Measurements from ENCODE around the gene PDZD2. TPM values are rescaled to one million over a fixed set of nuclear protein-coding genes. Genes with fewer than 3 reads are reported as not detected.
A peak's percentile ranks its signal among the peaks of the same experiment; 100 is the strongest.

Gene PDZD2
- total RNA-seq, 1 donor from 2014 or later, result 21.5 TPM

GRCh38 chr5:31995006-31995405 lies 356.1 kb downstream of the PDZD2 start:
- DNase-seq (ENCODE audit: low spot score in 2 of 2, unreplicated experiment in 2 of 2), result no peak
- H3K9me3 Mint-ChIP-seq, result no peaks in the 10 kb centered on the region
- no peak for TF ChIP-seq CTCF (IDR thresholded peaks at IDR 0.05; ENCODE audit: unreplicated experiment)
- H3K36me3 Mint-ChIP-seq, result peaks cover 17% of the 10 kb centered on the region
- no peak overlapping the region for H3K4me3 Mint-ChIP-seq
- no peaks in the 10 kb centered on the region for H3K27me3 Mint-ChIP-seq (ENCODE audit: low read depth)
- no peak overlapping the region for H3K27ac Mint-ChIP-seq
- H3K4me1 Mint-ChIP-seq, result peaks cover 20% of the 10 kb centered on the region

GRCh38 chr5:31995714-31996113 lies 356.8 kb downstream of the PDZD2 start:
- H3K27me3 Mint-ChIP-seq (ENCODE audit: low read depth), result no peaks in the 10 kb centered on the region
- TF ChIP-seq CTCF (IDR thresholded peaks at IDR 0.05; ENCODE audit: unreplicated experiment), result no peak

GRCh38 chr5:31996909-31997308 lies 358.0 kb downstream of the PDZD2 start:
- Mint-ChIP-seq H3K4me3 (no peak overlapping the region), H3K27ac (no peak overlapping the region), H3K4me1 (peaks cover 16% of the 10 kb centered on the region), H3K27me3 (ENCODE audit: low read depth) (no peaks in the 10 kb centered on the region), H3K9me3 (no peaks in the 10 kb centered on the region), H3K36me3 (peaks cover 17% of the 10 kb centered on the region)
- DNase-seq (ENCODE audit: low spot score in 2 of 2, unreplicated experiment in 2 of 2), result no peak
- TF ChIP-seq CTCF (IDR thresholded peaks at IDR 0.05; ENCODE audit: unreplicated experiment), result no peak

More at GRCh38 chr5:31995714-31996113, 356.8 kb downstream of the PDZD2 start:
- no peaks in the 10 kb centered on the region for H3K9me3 Mint-ChIP-seq
- H3K36me3 Mint-ChIP-seq, result peaks cover 17% of the 10 kb centered on the region
- no peak overlapping the region for H3K4me3 Mint-ChIP-seq
- H3K4me1 Mint-ChIP-seq, result peaks cover 17% of the 10 kb centered on the region
- no peak for DNase-seq (ENCODE audit: low spot score in 2 of 2, unreplicated experiment in 2 of 2)
- H3K27ac Mint-ChIP-seq, result peak overlapping the region; percentile 40

GRCh38 chr5:31999470-31999869 lies 360.5 kb downstream of the PDZD2 start:
- Mint-ChIP-seq H3K9me3 (no peaks in the 10 kb centered on the region), H3K4me3 (no peak overlapping the region), H3K27me3 (ENCODE audit: low read depth) (no peaks in the 10 kb centered on the region), H3K27ac (no peak overlapping the region), H3K36me3 (peaks cover 20% of the 10 kb centered on the region), H3K4me1 (peaks cover 6% of the 10 kb centered on the region)
- no peak for TF ChIP-seq CTCF (IDR thresholded peaks at IDR 0.05; ENCODE audit: unreplicated experiment)
- DNase-seq (ENCODE audit: low spot score in 2 of 2, unreplicated experiment in 2 of 2), result no peak

- TF ChIP-seq CTCF (IDR thresholded peaks at IDR 0.05; ENCODE audit: unreplicated experiment), result no peak
- Mint-ChIP-seq H3K36me3 (peaks cover 20% of the 10 kb centered on the region), H3K4me1 (peaks cover 5% of the 10 kb centered on the region), H3K27me3 (ENCODE audit: low read depth) (no peaks in the 10 kb centered on the region), H3K9me3 (no peaks in the 10 kb centered on the region), H3K27ac (no peak overlapping the region), H3K4me3 (no peak overlapping the region)
- no peak for DNase-seq (ENCODE audit: low spot score in 2 of 2, unreplicated experiment in 2 of 2)
Measured at GRCh38 chr5:32000731-32001130, 361.8 kb downstream of the PDZD2 start.

- H3K4me3 Mint-ChIP-seq, result no peak overlapping the region
- no peak overlapping the region for H3K27ac Mint-ChIP-seq
- H3K27me3 Mint-ChIP-seq (ENCODE audit: low read depth), result no peaks in the 10 kb centered on the region
- TF ChIP-seq CTCF (IDR thresholded peaks at IDR 0.05; ENCODE audit: unreplicated experiment), result no peak
- H3K9me3 Mint-ChIP-seq, result no peaks in the 10 kb centered on the region
- H3K4me1 Mint-ChIP-seq, result peaks cover 2% of the 10 kb centered on the region
- H3K36me3 Mint-ChIP-seq, result peaks cover 20% of the 10 kb centered on the region
- no peak for DNase-seq (ENCODE audit: low spot score in 2 of 2, unreplicated experiment in 2 of 2)
Measured at GRCh38 chr5:32001284-32001683, 362.4 kb downstream of the PDZD2 start.

Data from mesothelial cell of epicardium (in vitro differentiated cells).